ENCODE data around the gene TMSB4X. TPM values are rescaled to one million over a fixed set of nuclear protein-coding genes. Genes with fewer than 3 reads are reported as not detected.

Gene TMSB4X
- total and polyA plus RNA-seq, 8 donors, result 460 to 2,276 (median 1,009) TPM

GRCh38 chrX:12984603-12985319, 9.9 kb downstream of the TMSB4X start:
- Histone ChIP-seq H3K27me3 (no peaks in the 10 kb centered on the region), H3K4me3 (no peak overlapping the region), H3K4me1 (peaks cover 9 to 26% (median 15%) of the 10 kb centered on the region in 3 donors), H3K9me3 (no peaks in the 10 kb centered on the region), H3K27ac (peak overlapping the region in 2 of 4 donors; percentile 43 to 68), H3K36me3 (no peaks in the 10 kb centered on the region)
- intact Hi-C loops (cut with DNase I), result loop anchor here in 1 of 3 donors (10.0 kb wide), 1 partner anchor 140 kb away; no protein-coding TSS in a partner anchor
- FAIRE-seq (no peak), DNase-seq (peak; percentile 64 to 84 (median 75)), ATAC-seq (peak; percentile 24 to 49 (median 42))
- 8 to 9% methylated on average over 5 of the region's 5 CpGs for WGBS, 2 donors
- no peak for TF ChIP-seq CTCF (IDR thresholded peaks at IDR 0.05)

DNA sequence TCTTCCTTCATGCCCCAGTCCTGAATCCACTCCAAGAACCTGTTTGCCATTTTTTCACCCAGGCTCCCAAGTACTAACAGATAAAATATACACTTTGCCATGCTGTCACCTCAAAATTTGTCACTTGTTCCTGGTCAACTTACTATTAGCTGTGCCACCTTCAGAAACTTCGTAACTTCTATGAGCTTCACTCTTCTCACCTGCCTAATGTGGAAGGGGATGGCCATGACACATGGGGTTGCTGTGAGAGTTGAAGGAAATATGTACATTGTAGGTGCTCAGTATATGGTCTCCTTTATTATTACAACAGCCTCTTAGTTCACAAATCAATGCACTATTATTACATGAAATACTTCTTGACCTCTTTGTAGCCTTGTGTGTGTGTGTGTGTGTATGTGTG, 10.4 kb downstream of the TMSB4X start:
- peak overlapping the region in 2 of 4 donors; percentile 43 to 68 for H3K27ac ChIP-seq
- no peak for FAIRE-seq

DNA sequence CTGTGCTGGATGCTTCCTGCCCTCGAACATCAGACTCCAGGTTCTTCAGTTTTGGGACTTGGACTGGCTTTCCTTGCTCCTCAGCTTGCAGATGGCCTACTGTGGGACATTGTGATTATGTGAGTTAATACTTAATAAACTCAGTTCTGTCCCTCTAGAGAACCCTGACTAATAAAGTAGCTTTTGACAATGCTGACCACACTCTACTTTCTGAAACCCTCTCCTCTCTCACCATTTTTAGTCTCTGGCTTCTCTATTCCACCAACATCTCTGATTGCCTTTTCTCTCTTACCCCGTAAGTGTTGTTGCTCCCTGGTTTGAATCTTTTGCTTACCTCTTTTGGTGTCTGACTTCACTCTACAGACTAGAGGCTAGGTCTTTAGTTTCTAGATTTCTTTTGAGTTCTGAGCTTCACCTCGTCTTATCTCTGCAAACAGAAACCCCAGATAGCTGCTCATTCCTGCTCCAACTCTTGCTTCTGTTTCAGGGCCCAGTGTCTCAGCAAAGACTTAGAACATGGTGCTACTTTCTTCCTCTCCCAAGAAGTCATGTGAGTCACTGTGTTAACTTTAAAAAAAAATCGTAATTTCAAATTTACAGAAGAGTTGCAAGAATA, 11.4 kb downstream of the TMSB4X start:
- no peak for ATAC-seq
- Histone ChIP-seq H3K27me3 (no peaks in the 10 kb centered on the region), H3K27ac (no peak overlapping the region), H3K4me3 (no peak overlapping the region), H3K36me3 (no peaks in the 10 kb centered on the region), H3K9me3 (no peaks in the 10 kb centered on the region), H3K4me1 (peaks cover 10 to 27% (median 15%) of the 10 kb centered on the region in 3 donors)
- intact Hi-C loops (cut with DNase I), result loop anchor here in 1 of 3 donors (10.0 kb wide), 1 partner anchor 139 kb away; no protein-coding TSS in a partner anchor
- no peak for FAIRE-seq
- no peak for DNase-seq
- no peak for TF ChIP-seq CTCF (IDR thresholded peaks at IDR 0.05)
- 64% methylated on average over 4 of the region's 4 CpGs for WGBS, 2 donors

More for the DNA sequence above, 10.4 kb downstream of the TMSB4X start:
- intact Hi-C loops (cut with DNase I), result loop anchor here in 1 of 3 donors (10.0 kb wide), 1 partner anchor 139 kb away; no protein-coding TSS in a partner anchor
- no peak for ATAC-seq
- no peaks in the 10 kb centered on the region for H3K36me3 ChIP-seq
- DNase-seq, result no peak
- H3K4me3 ChIP-seq, result no peak overlapping the region
- H3K9me3 ChIP-seq, result no peaks in the 10 kb centered on the region
- peaks cover 10 to 27% (median 15%) of the 10 kb centered on the region in 3 donors for H3K4me1 ChIP-seq
- TF ChIP-seq CTCF (IDR thresholded peaks at IDR 0.05), result no peak
- 56 to 70% methylated on average over 1 of the region's 1 CpG for WGBS, 2 donors
- H3K27me3 ChIP-seq, result no peaks in the 10 kb centered on the region

DNA sequence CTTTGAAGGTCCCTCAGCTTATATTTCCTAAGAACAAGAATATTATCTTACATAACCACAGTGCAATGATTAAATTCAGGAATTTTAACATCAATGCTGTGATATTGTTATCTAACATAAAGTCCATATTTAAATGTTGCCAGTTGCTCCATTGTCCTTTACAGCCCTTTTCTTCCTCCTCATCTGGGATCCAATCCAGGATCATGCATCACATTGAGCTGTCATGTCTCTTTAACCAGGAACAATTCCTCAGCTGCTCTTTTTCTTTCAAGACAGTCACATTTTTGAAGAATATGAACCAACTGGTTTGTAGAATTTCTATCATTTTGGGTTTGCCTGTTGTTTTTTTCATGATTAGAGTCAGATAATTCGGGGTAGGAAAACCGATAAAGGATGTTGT, 12.0 kb downstream of the TMSB4X start:
- Histone ChIP-seq H3K36me3 (no peaks in the 10 kb centered on the region), H3K4me1 (peaks cover 10 to 27% (median 15%) of the 10 kb centered on the region in 3 donors), H3K4me3 (no peak overlapping the region), H3K27ac (peak overlapping the region in 1 of 4 donors; percentile 60), H3K27me3 (no peaks in the 10 kb centered on the region), H3K9me3 (no peaks in the 10 kb centered on the region)
- WGBS, 2 donors, result 46 to 71% methylated on average over 2 of the region's 2 CpGs
- TF ChIP-seq CTCF (IDR thresholded peaks at IDR 0.05), result no peak
- FAIRE-seq (no peak), ATAC-seq (no peak), DNase-seq (no peak)
- intact Hi-C loops (cut with DNase I), result loop anchor here in 1 of 3 donors (10.0 kb wide), 1 partner anchor 138 kb away; no protein-coding TSS in a partner anchor

Data from pancreas (tissue), 10 donors.